Measurements from ENCODE around the gene EDC4. TPM values are rescaled to one million over a fixed set of nuclear protein-coding genes. Genes with fewer than 3 reads are reported as not detected.

The EDC4 gene
- total RNA-seq, 1 donor from 2014 or later = 81.1 TPM

GRCh38 chr16:67869653-67870052, 3.2 kb upstream of the EDC4 start:
- no peak for DNase-seq (ENCODE audit: extremely low spot score, unreplicated experiment)
- TF ChIP-seq CTCF (conservative IDR thresholded peaks at IDR 0.05) = no peak
- Mint-ChIP-seq H3K27me3 (no peaks in the 10 kb centered on the region), H3K9me3 (no peaks in the 10 kb centered on the region), H3K4me1 (ENCODE audit: unreplicated experiment) (peaks cover 15% of the 10 kb centered on the region), H3K4me3 (no peak overlapping the region), H3K27ac (no peak overlapping the region), H3K36me3 (peaks cover 17% of the 10 kb centered on the region)

- no peaks in the 10 kb centered on the region for H3K9me3 Mint-ChIP-seq
- peak overlapping the region; percentile 87 for H3K4me3 Mint-ChIP-seq
- DNase-seq (ENCODE audit: extremely low spot score, unreplicated experiment) = no peak
- TF ChIP-seq CTCF (conservative IDR thresholded peaks at IDR 0.05) = no peak
- peaks cover 14% of the 10 kb centered on the region for H3K36me3 Mint-ChIP-seq
- H3K27me3 Mint-ChIP-seq = no peaks in the 10 kb centered on the region
- H3K4me1 Mint-ChIP-seq (ENCODE audit: unreplicated experiment) = peaks cover 20% of the 10 kb centered on the region
- peak overlapping the region; percentile 76 for H3K27ac Mint-ChIP-seq
Measured at GRCh38 chr16:67871256-67871655, 1.6 kb upstream of the EDC4 start.

GRCh38 chr16:67872131-67872630, 671 bp upstream of the EDC4 start:
- TF ChIP-seq CTCF (conservative IDR thresholded peaks at IDR 0.05) = no peak
- no peaks in the 10 kb centered on the region for H3K9me3 Mint-ChIP-seq
- peak overlapping the region; percentile 76 for H3K27ac Mint-ChIP-seq
- H3K4me3 Mint-ChIP-seq = peak overlapping the region; percentile 87
- peaks cover 20% of the 10 kb centered on the region for H3K4me1 Mint-ChIP-seq (ENCODE audit: unreplicated experiment)
- H3K36me3 Mint-ChIP-seq = peaks cover 14% of the 10 kb centered on the region
- H3K27me3 Mint-ChIP-seq = no peaks in the 10 kb centered on the region
- DNase-seq (ENCODE audit: extremely low spot score, unreplicated experiment) = no peak

- Mint-ChIP-seq H3K4me3 (peak overlapping the region; percentile 87), H3K4me1 (ENCODE audit: unreplicated experiment) (peaks cover 20% of the 10 kb centered on the region), H3K27ac (peak overlapping the region; percentile 85), H3K27me3 (no peaks in the 10 kb centered on the region), H3K9me3 (no peaks in the 10 kb centered on the region), H3K36me3 (peaks cover 14% of the 10 kb centered on the region)
- DNase-seq (ENCODE audit: extremely low spot score, unreplicated experiment) = no peak
- TF ChIP-seq CTCF (conservative IDR thresholded peaks at IDR 0.05) = no peak
Measured at GRCh38 chr16:67873435-67874370, 851 bp downstream of the EDC4 start.

GRCh38 chr16:67874372-67874771, 1.5 kb downstream of the EDC4 start:
- peaks cover 14% of the 10 kb centered on the region for H3K36me3 Mint-ChIP-seq

More at GRCh38 chr16:67874372-67874771, 1.5 kb downstream of the EDC4 start:
- peaks cover 20% of the 10 kb centered on the region for H3K4me1 Mint-ChIP-seq (ENCODE audit: unreplicated experiment)
- H3K4me3 Mint-ChIP-seq = peak overlapping the region; percentile 87
- TF ChIP-seq CTCF (conservative IDR thresholded peaks at IDR 0.05) = no peak
- no peak for DNase-seq (ENCODE audit: extremely low spot score, unreplicated experiment)
- H3K9me3 Mint-ChIP-seq = no peaks in the 10 kb centered on the region
- peak overlapping the region; percentile 85 for H3K27ac Mint-ChIP-seq
- no peaks in the 10 kb centered on the region for H3K27me3 Mint-ChIP-seq
